ENCODE results near the gene SDHAF1.
"Not testable (repeated sequence)": the region's sequence is repeated elsewhere in the genome, so short reads cannot be mapped to it uniquely, and the experiment has no call there.

GRCh38 chr19:35957411-35957810 lies 37.6 kb upstream of the SDHAF1 start:
- TF ChIP-seq CTCF (conservative IDR thresholded peaks at IDR 0.05); EZH2 (IDR thresholded peaks at IDR 0.05; ENCODE audit: low read depth): not testable (repeated sequence)
